K562 (cell line): ENCODE data around the gene PHKA1. TPM values are rescaled to one million over a fixed set of nuclear protein-coding genes. Genes with fewer than 3 reads are reported as not detected.
"Not testable (repeated sequence)": the region's sequence is repeated elsewhere in the genome, so short reads cannot be mapped to it uniquely, and the experiment has no call there.

Experiments used
- ATAC-seq: fragments of 200-7000 bp; cut with Tn5 transposase; 3 replicates; pipeline ENCODE4 v1.9.1; 2020; ENCODE audit warnings: moderate library complexity
- BruUV-seq: library from RNA; stranded (reverse); fragments of 400-500 nt; replicated peaks from 2 replicates; lab custom pipeline; 2021; lab: Mats Ljungman, UMichigan
- CTCF ChIA-PET: fragments of 300-600 bp; formaldehyde crosslinking; extraction: SDS; loops from one replicate; lab custom pipeline; 2021; ENCODE audit warnings: low intra/inter-chr PET ratio; lab: Yijun Ruan, JAX
- POLR2A ChIA-PET: fragments of 300-600, 350-650 bp; sonication (Branson Sonifier 250); formaldehyde crosslinking; extraction: SDS; loops from one replicate; lab custom pipeline; 2021; ENCODE audit warnings: antibody characterized with exemption, inconsistent platforms; lab: Yijun Ruan, JAX
- DNase-seq, 4 experiments: peaks; one replicate each; pipeline versions ENCODE4 v3.0.0 to v3.0.0-alpha.2; 2011 to 2018; ENCODE audit warnings: low spot score in 3 of 4, mixed read lengths in 3 of 4; ENCODE audit errors: extremely low read depth in 1 of 4
- FAIRE-seq: peaks from 2 replicates; lab custom pipeline; 2011; peaks lifted over from hg19 to GRCh38; lab: Jason Lieb, UNC
- H2AFZ ChIP-seq: 2 replicates; pipeline ENCODE4 v1.6.0; 2011; ENCODE audit warnings: low read depth, low read length, control low read depth, inconsistent platforms
- H3K27ac ChIP-seq: fragments of 200-600 bp; 3 replicates; pipeline ENCODE4 v1.8.0; 2011; ENCODE audit warnings: low read depth, mild to moderate bottlenecking, control low read depth, inconsistent platforms, low read length, moderate library complexity, mixed read lengths; ENCODE audit errors: extremely low read depth
- H3K27me3 ChIP-seq, 2 experiments: fragments of 300-600 bp in 1 of 2; 2 replicates in 1 of 2; 3 replicates in 1 of 2; pipeline versions ENCODE4 v1.6.0 to v1.8.0; 2011; ENCODE audit warnings: inconsistent platforms in 2 of 2, low read length in 2 of 2, mild to moderate bottlenecking in 1 of 2, mixed read lengths in 1 of 2, moderate library complexity in 1 of 2; ENCODE audit not compliant: control insufficient read depth in 2 of 2, insufficient read depth in 2 of 2
- H3K36me3 ChIP-seq: fragments of 300-600 bp; 3 replicates; pipeline ENCODE4 v1.8.0; 2011; ENCODE audit warnings: mild to moderate bottlenecking, low read length, inconsistent platforms; ENCODE audit not compliant: control insufficient read depth, insufficient read depth
- H3K4me1 ChIP-seq, 2 experiments: fragments of 200-600 bp in 1 of 2; replicated peaks in 1 of 2; 2 replicates in 1 of 2; 3 replicates in 1 of 2; pipeline versions ENCODE4 v1.5.1 to v1.8.0; 2011; ENCODE audit warnings: inconsistent platforms in 2 of 2, low read length in 2 of 2, mild to moderate bottlenecking in 1 of 2, mixed read lengths in 1 of 2, moderate library complexity in 1 of 2; ENCODE audit not compliant: control insufficient read depth in 2 of 2, insufficient read depth in 2 of 2
- H3K4me2 ChIP-seq: 2 replicates; pipeline ENCODE4 v1.6.1; 2011; ENCODE audit warnings: low read length, control low read depth, inconsistent platforms, mixed read lengths; ENCODE audit not compliant: insufficient read depth
- H3K4me3 ChIP-seq: fragments of 200-600 bp; sonication (generic), shearing (Covaris generic); 2 replicates; pipeline ENCODE4 v1.5.1; 2016; ENCODE audit warnings: control low read depth, inconsistent platforms
- H3K79me2 ChIP-seq: fragments of 200-600 bp; 3 replicates; pipeline ENCODE4 v1.8.0; 2011; ENCODE audit warnings: low read length, inconsistent platforms; ENCODE audit not compliant: control insufficient read depth, insufficient read depth
- H3K9ac ChIP-seq, 2 experiments: 2 replicates each; pipeline versions ENCODE4 v1.6.0 to v1.6.1; 2011; ENCODE audit warnings: low read depth in 2 of 2, low read length in 2 of 2, control low read depth in 1 of 2, inconsistent platforms in 1 of 2, mild to moderate bottlenecking in 1 of 2, mixed read lengths in 1 of 2; ENCODE audit not compliant: insufficient read depth in 1 of 2
- H3K9me1 ChIP-seq: one replicate; pipeline ENCODE4 v1.6.0; 2011; ENCODE audit warnings: inconsistent platforms, mild to moderate bottlenecking, low read length, moderate library complexity; ENCODE audit not compliant: control insufficient read depth, insufficient read depth
- H3K9me3 ChIP-seq: replicated peaks from 2 replicates; pipeline ENCODE4 v1.5.1; 2011; ENCODE audit warnings: low read depth, low read length, inconsistent platforms; ENCODE audit not compliant: control insufficient read depth, insufficient read depth
- H4K20me1 ChIP-seq: replicated peaks from 2 replicates; pipeline ENCODE4 v1.6.1; 2011; ENCODE audit warnings: low read length, inconsistent platforms, mixed read lengths; ENCODE audit not compliant: control insufficient read depth, insufficient read depth
- AFF1 ChIP-seq, 2 experiments: fragments of 450-650 bp; IDR thresholded peaks; 2 replicates each; pipeline ENCODE4 v1.6.1; 2018; ENCODE audit warnings: mild to moderate bottlenecking in 2 of 2, low read depth in 1 of 2; ENCODE audit not compliant: partially characterized antibody in 2 of 2
- ZNF384 ChIP-seq: IDR thresholded peaks from 2 replicates; pipeline ENCODE4 v1.6.1; 2012; ENCODE audit warnings: low read depth, low read length, improper control_type of control experiment
- WGBS: fragments of 100-300 bp; shearing (Covaris generic); methylation state at CpG from one replicate; pipeline ENCODE4 v1.1.6; 2016; ENCODE audit warnings: low coverage, mixed read lengths; ENCODE audit not compliant: insufficient coverage; ENCODE audit errors: missing lambda C conversion rate; 5-methylcytosine and 5-hydroxymethylcytosine counted together
- in situ Hi-C: fragments of 300-500 bp; cut with MboI; formaldehyde crosslinking; loops from 4 replicates; pipeline ENCODE4 v1.15.0; 2018; ENCODE audit warnings: inconsistent platforms, mixed read lengths
- intact Hi-C: fragments of 100-400 bp; cut with micrococcal nuclease; formaldehyde crosslinking; loops from 2 replicates; pipeline ENCODE4 v1.14.2; 2022
- polyA plus RNA-seq, 8 experiments: library from polyadenylated mRNA; depleted of rRNA in 4 of 8; stranded (reverse) in 5 of 8; unstranded in 3 of 8; fragments of >200 nt; fragmentation: Nextera tagmentation in 2 of 8; fragmentation: Illumina TruSeq in 1 of 8; extraction: Ambion mirVana in 2 of 8; extraction: Trizol in 1 of 8; gene quantifications; 2 replicates each; pipeline versions ENCODE4 v1.2.1 to v1.2.3, GENCODE V29; 2011 to 2014; ENCODE audit warnings: inconsistent platforms in 1 of 8, missing spikeins in 1 of 8
- total RNA-seq, 7 experiments: library from RNA; depleted of rRNA in 6 of 7; stranded (reverse); fragments of >200 nt in 6 of 7; fragmentation: Illumina TruSeq in 2 of 7; extraction: Trizol in 2 of 7; gene quantifications; 2 replicates each; pipeline versions ENCODE4 v1.2.1 to v1.2.3, GENCODE V29; 2011 to 2021; ENCODE audit warnings: low replicate concordance in 1 of 7

PHKA1 gene
- total and polyA plus RNA-seq, 9 of the 15 experiments (the other 6 are each of a cell fraction or from before 2014, with no cell fraction given): 2.4 to 9.6 (median 5.8) TPM

GRCh38 chrX:72735561-72735960, 21.5 kb upstream of the PHKA1 start:
- Histone ChIP-seq H3K36me3 (no peaks in the 10 kb centered on the region), H3K4me1 (no peaks in the 10 kb centered on the region), H4K20me1 (no peaks in the 10 kb centered on the region), H3K4me3 (no peak overlapping the region), H3K9me3 (no peaks in the 10 kb centered on the region), H3K27ac (no peak overlapping the region), H3K9me1 (no peaks in the 10 kb centered on the region), H2AFZ (no peak overlapping the region), H3K9ac (no peak overlapping the region), H3K4me2 (no peak overlapping the region), H3K27me3 (no peaks in the 10 kb centered on the region), H3K79me2 (no peaks in the 10 kb centered on the region)
- no peak for FAIRE-seq
- CTCF ChIA-PET: no interaction called here
- 8% methylated on average over 1 of the region's 1 CpG for WGBS
- peak in 1 of 2 experiments; percentile 41 for TF ChIP-seq AFF1 (IDR thresholded peaks at IDR 0.05; ENCODE audit: low read depth in 1 of 2, partially characterized antibody in 2 of 2)
- no peak for TF ChIP-seq ZNF384
- DNase-seq: no peak
- POLR2A ChIA-PET: interaction anchor here (0.9 kb wide), 1 partner anchor 470 kb away, joined by 3 read pairs; no protein-coding TSS in a partner anchor
- intact Hi-C loops: no loop called here
- no peak for ATAC-seq
- no TSS peak for BruUV-seq
- in situ Hi-C loops: loop anchor here (25.0 kb wide), 1 partner anchor 227 kb away; no protein-coding TSS in a partner anchor

GRCh38 chrX:72733636-72734035, 19.5 kb upstream of the PHKA1 start:
- H3K27me3 ChIP-seq, H4K20me1 ChIP-seq, BruUV-seq, H3K27ac ChIP-seq, intact Hi-C loops, H3K9me1 ChIP-seq, H3K4me1 ChIP-seq, DNase-seq, H3K4me3 ChIP-seq, H3K4me2 ChIP-seq, ATAC-seq, H3K36me3 ChIP-seq, H3K9me3 ChIP-seq, H3K79me2 ChIP-seq, H2AFZ ChIP-seq, H3K9ac ChIP-seq, CTCF ChIA-PET, POLR2A ChIA-PET, FAIRE-seq: not testable (repeated sequence)
- WGBS: 13% methylated on average over 8 of the region's 8 CpGs
- in situ Hi-C loops: loop anchor here (25.0 kb wide), 1 partner anchor 229 kb away; no protein-coding TSS in a partner anchor
